Measurements from ENCODE around the gene FMC1.

GRCh38 chr7:139358541-139359365 is 17.6 kb downstream of the FMC1 start:
- no peak for TF ChIP-seq EZH2phosphoT487 (IDR thresholded peaks at IDR 0.05; ENCODE audit: borderline replicate concordance)
- TF ChIP-seq, protein P1, sequence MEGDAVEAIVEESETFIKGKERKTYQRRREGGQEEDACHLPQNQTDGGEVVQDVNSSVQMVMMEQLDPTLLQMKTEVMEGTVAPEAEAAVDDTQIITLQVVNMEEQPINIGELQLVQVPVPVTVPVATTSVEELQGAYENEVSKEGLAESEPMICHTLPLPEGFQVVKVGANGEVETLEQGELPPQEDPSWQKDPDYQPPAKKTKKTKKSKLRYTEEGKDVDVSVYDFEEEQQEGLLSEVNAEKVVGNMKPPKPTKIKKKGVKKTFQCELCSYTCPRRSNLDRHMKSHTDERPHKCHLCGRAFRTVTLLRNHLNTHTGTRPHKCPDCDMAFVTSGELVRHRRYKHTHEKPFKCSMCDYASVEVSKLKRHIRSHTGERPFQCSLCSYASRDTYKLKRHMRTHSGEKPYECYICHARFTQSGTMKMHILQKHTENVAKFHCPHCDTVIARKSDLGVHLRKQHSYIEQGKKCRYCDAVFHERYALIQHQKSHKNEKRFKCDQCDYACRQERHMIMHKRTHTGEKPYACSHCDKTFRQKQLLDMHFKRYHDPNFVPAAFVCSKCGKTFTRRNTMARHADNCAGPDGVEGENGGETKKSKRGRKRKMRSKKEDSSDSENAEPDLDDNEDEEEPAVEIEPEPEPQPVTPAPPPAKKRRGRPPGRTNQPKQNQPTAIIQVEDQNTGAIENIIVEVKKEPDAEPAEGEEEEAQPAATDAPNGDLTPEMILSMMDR (conservative IDR thresholded peaks at IDR 0.05; ENCODE audit: low read length): no peak
